Ectodermal cell (in vitro differentiated cells): ENCODE data around the gene NUP54.

Source experiments
- H3K27ac ChIP-seq: 2 replicates; pipeline ENCODE4 v1.7.0; 2013; ENCODE audit warnings: mild to moderate bottlenecking, low read depth, low read length; ENCODE audit not compliant: insufficient read depth, poor library complexity, severe bottlenecking
- H3K27me3 ChIP-seq: 2 replicates; pipeline ENCODE4 v1.7.0; 2013; ENCODE audit warnings: mild to moderate bottlenecking, low read length; ENCODE audit not compliant: insufficient read depth, control insufficient read depth, poor library complexity, severe bottlenecking
- H3K36me3 ChIP-seq: one replicate; pipeline ENCODE4 v1.7.0; 2013; ENCODE audit warnings: low read length; ENCODE audit not compliant: control insufficient read depth, insufficient read depth
- H3K4me1 ChIP-seq: one replicate; pipeline ENCODE4 v1.7.0; 2013; ENCODE audit warnings: low read length; ENCODE audit not compliant: control insufficient read depth, insufficient read depth
- H3K4me3 ChIP-seq: 2 replicates; pipeline ENCODE4 v1.7.0; 2013; ENCODE audit warnings: low read depth, low read length, control low read depth; ENCODE audit not compliant: insufficient read depth
- H3K9me3 ChIP-seq: 2 replicates; pipeline ENCODE4 v1.7.0; 2013; ENCODE audit warnings: mild to moderate bottlenecking, low read length, moderate library complexity; ENCODE audit not compliant: control insufficient read depth
- WGBS, 2 experiments: methylation state at CpG; one replicate each; pipeline ENCODE4 v1.1.7; 2013; ENCODE audit warnings: missing lambda C conversion rate in 2 of 2; 5-methylcytosine and 5-hydroxymethylcytosine counted together

NUP54 gene

GRCh38 chr4:76179398-76180318 lies 31.5 kb upstream of the NUP54 start:
- Histone ChIP-seq H3K9me3 (no peaks in the 10 kb centered on the region), H3K4me3 (no peak overlapping the region), H3K4me1 (no peaks in the 10 kb centered on the region), H3K27me3 (no peaks in the 10 kb centered on the region), H3K36me3 (peaks cover 8% of the 10 kb centered on the region), H3K27ac (no peak overlapping the region)
- WGBS, 2 experiments = 64% methylated on average over 11 of the region's 11 CpGs

GRCh38 chr4:76178296-76178695 lies 30.1 kb upstream of the NUP54 start:
- H3K27me3 ChIP-seq = no peaks in the 10 kb centered on the region
- H3K4me3 ChIP-seq = no peak overlapping the region
- WGBS, 2 experiments = 89 to 91% methylated on average over 2 of the region's 2 CpGs
- H3K27ac ChIP-seq = no peak overlapping the region
- H3K36me3 ChIP-seq = peaks cover 12% of the 10 kb centered on the region
- H3K9me3 ChIP-seq = no peaks in the 10 kb centered on the region
- H3K4me1 ChIP-seq = no peaks in the 10 kb centered on the region

GRCh38 chr4:76177709-76178108 lies 29.5 kb upstream of the NUP54 start:
- no peaks in the 10 kb centered on the region for H3K27me3 ChIP-seq
- no peak overlapping the region for H3K4me3 ChIP-seq
- peaks cover 12% of the 10 kb centered on the region for H3K36me3 ChIP-seq
- H3K4me1 ChIP-seq = no peaks in the 10 kb centered on the region
- H3K9me3 ChIP-seq = no peaks in the 10 kb centered on the region
- H3K27ac ChIP-seq = no peak overlapping the region

- Histone ChIP-seq H3K36me3 (peaks cover 12% of the 10 kb centered on the region), H3K27ac (no peak overlapping the region), H3K27me3 (no peaks in the 10 kb centered on the region), H3K9me3 (no peaks in the 10 kb centered on the region), H3K4me3 (no peak overlapping the region), H3K4me1 (no peaks in the 10 kb centered on the region)
- 88 to 100% methylated on average over 1 of the region's 1 CpG for WGBS, 2 experiments
Measured at GRCh38 chr4:76175336-76175735, 27.1 kb upstream of the NUP54 start.

GRCh38 chr4:76174216-76174615 lies 26.0 kb upstream of the NUP54 start:
- Histone ChIP-seq H3K4me1 (no peaks in the 10 kb centered on the region), H3K27ac (no peak overlapping the region), H3K27me3 (no peaks in the 10 kb centered on the region), H3K36me3 (peaks cover 12% of the 10 kb centered on the region), H3K4me3 (no peak overlapping the region), H3K9me3 (no peaks in the 10 kb centered on the region)
- 96 to 98% methylated on average over 5 to 6 of the region's 6 CpGs for WGBS, 2 experiments

GRCh38 chr4:76168688-76169087 lies 20.5 kb upstream of the NUP54 start:
- Histone ChIP-seq H3K4me3 (no peak overlapping the region), H3K27ac (no peak overlapping the region), H3K36me3 (peaks cover 13% of the 10 kb centered on the region), H3K4me1 (no peaks in the 10 kb centered on the region), H3K9me3 (no peaks in the 10 kb centered on the region), H3K27me3 (no peaks in the 10 kb centered on the region)
- WGBS, 2 experiments = 95 to 96% methylated on average over 3 of the region's 3 CpGs

GRCh38 chr4:76166480-76166879 lies 18.3 kb upstream of the NUP54 start:
- H3K36me3 ChIP-seq = peaks cover 23% of the 10 kb centered on the region

GRCh38 chr4:76160355-76160754 lies 12.2 kb upstream of the NUP54 start:
- Histone ChIP-seq H3K36me3 (peaks cover 11% of the 10 kb centered on the region), H3K27ac (no peak overlapping the region), H3K27me3 (no peaks in the 10 kb centered on the region), H3K4me3 (no peak overlapping the region), H3K4me1 (no peaks in the 10 kb centered on the region), H3K9me3 (no peaks in the 10 kb centered on the region)
- 70 to 100% methylated on average over 1 to 2 of the region's 2 CpGs for WGBS, 2 experiments

More at GRCh38 chr4:76166480-76166879, 18.3 kb upstream of the NUP54 start:
- 96 to 97% methylated on average over 3 of the region's 3 CpGs for WGBS, 2 experiments
- Histone ChIP-seq H3K27me3 (no peaks in the 10 kb centered on the region), H3K9me3 (no peaks in the 10 kb centered on the region), H3K4me3 (no peak overlapping the region), H3K27ac (no peak overlapping the region), H3K4me1 (no peaks in the 10 kb centered on the region)

- Histone ChIP-seq H3K9me3 (no peaks in the 10 kb centered on the region), H3K27me3 (no peaks in the 10 kb centered on the region), H3K4me3 (no peak overlapping the region), H3K4me1 (no peaks in the 10 kb centered on the region), H3K36me3 (no peaks in the 10 kb centered on the region), H3K27ac (no peak overlapping the region)
- WGBS, 2 experiments = 86 to 93% methylated on average over 2 of the region's 2 CpGs
Measured at GRCh38 chr4:76156635-76157034, 8.4 kb upstream of the NUP54 start.

- H3K27me3 ChIP-seq = no peaks in the 10 kb centered on the region
- WGBS, 2 experiments = 77 to 78% methylated on average over 3 of the region's 3 CpGs
- no peaks in the 10 kb centered on the region for H3K9me3 ChIP-seq
Measured at GRCh38 chr4:76155979-76156378, 7.8 kb upstream of the NUP54 start.

More at GRCh38 chr4:76155979-76156378, 7.8 kb upstream of the NUP54 start:
- Histone ChIP-seq H3K4me1 (no peaks in the 10 kb centered on the region), H3K4me3 (no peak overlapping the region), H3K36me3 (no peaks in the 10 kb centered on the region), H3K27ac (no peak overlapping the region)
